ENCODE measurements around the gene PPP2R5C.

DNA sequence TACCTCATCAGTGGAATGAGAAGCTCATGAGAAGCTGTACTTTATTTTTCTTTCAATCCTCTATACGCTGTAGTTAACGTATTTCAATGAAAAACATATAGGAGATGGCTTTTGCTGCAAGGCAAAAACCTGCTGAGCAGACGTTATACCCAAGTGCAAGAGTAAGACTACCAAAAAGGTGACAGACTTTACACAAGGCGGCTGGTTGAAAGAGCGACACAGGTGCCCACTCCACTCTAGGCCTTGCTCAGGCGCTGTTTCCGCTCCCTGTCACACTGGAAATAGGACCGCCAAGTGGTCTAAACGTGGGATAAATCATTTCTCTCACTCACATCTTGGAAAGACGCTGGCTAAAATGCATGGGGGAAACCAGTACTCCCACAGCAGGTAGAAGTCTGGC is 54.5 kb downstream of the PPP2R5C start:
- no peak for TF ChIP-seq POLR2A (IDR thresholded peaks at IDR 0.05; ENCODE audit: low read depth, low read length)
- TF ChIP-seq POU2F2 (IDR thresholded peaks at IDR 0.05; ENCODE audit: low read depth, low read length) = no peak
